Sigmoid colon (tissue), 4 donors: ENCODE results near the gene ADRB2.

Source experiments
- CTCF ChIP-seq, 4 experiments: fragments of 450-650 bp in 3 of 4; fragments of 200-600 bp in 1 of 4; IDR thresholded peaks; one replicate each; pipeline ENCODE4 v1.5.1; 2016 to 2019; ENCODE audit warnings: antibody characterized with exemption in 4 of 4, mild to moderate bottlenecking in 3 of 4, moderate library complexity in 2 of 4
- EP300 ChIP-seq, 4 donors: sonication (generic); formaldehyde crosslinking; IDR thresholded peaks; one replicate each; pipeline ENCODE4 v1.6.1; 2017; ENCODE audit warnings: antibody characterized with exemption in 4 of 4
- POLR2AphosphoS5 ChIP-seq, 4 donors: sonication (generic); formaldehyde crosslinking; IDR thresholded peaks; one replicate each; pipeline ENCODE4 v1.6.1; 2017; ENCODE audit warnings: antibody characterized with exemption in 4 of 4

GRCh38 chr5:148840531-148840930 lies 14.1 kb downstream of the ADRB2 start:
- TF ChIP-seq CTCF (IDR thresholded peaks at IDR 0.05) = no peak
- TF ChIP-seq POLR2AphosphoS5 (IDR thresholded peaks at IDR 0.05) = no peak
- TF ChIP-seq EP300 (IDR thresholded peaks at IDR 0.05) = no peak
